Umbilical cord (tissue), 2 donors: ENCODE results near the gene OR2B6. TPM values are rescaled to one million over a fixed set of nuclear protein-coding genes. Genes with fewer than 3 reads are reported as not detected.
A peak's percentile ranks its signal among the peaks of the same experiment; 100 is the strongest.

Source experiments
- DNase-seq: peaks from one replicate; pipeline ENCODE4 v3.0.0-alpha.2; 2015; ENCODE audit warnings: low spot score
- total RNA-seq: library from RNA; depleted of rRNA; stranded (reverse); fragments of >200 nt; gene quantifications from one replicate; pipeline ENCODE4 v1.2.3, GENCODE V29; 2014; ENCODE audit warnings: low replicate concordance; ENCODE audit not compliant: insufficient read depth

Gene OR2B6
- total RNA-seq, 1 donor from 2014 or later, result not detected

GRCh38 chr6:28000351-28001045 lies 43.5 kb downstream of the OR2B6 start:
- DNase-seq, result no peak

GRCh38 chr6:28001351-28001750 lies 44.3 kb downstream of the OR2B6 start:
- no peak for DNase-seq

GRCh38 chr6:28001751-28002150 lies 44.7 kb downstream of the OR2B6 start:
- DNase-seq, result no peak

- DNase-seq, result no peak
These were observed 45.1 kb downstream of the OR2B6 start for GRCh38 chr6:28002161-28002560.

- no peak for DNase-seq
These were observed 46.0 kb downstream of the OR2B6 start for GRCh38 chr6:28003059-28003458.

- no peak for DNase-seq
These were observed 46.6 kb downstream of the OR2B6 start for GRCh38 chr6:28003661-28004060.

- no peak for DNase-seq
These were observed 47.5 kb downstream of the OR2B6 start for GRCh38 chr6:28004350-28005151.

- DNase-seq, result peak; percentile 60
These were observed 48.3 kb downstream of the OR2B6 start for GRCh38 chr6:28005152-28005890.

- DNase-seq, result no peak
These were observed 48.9 kb downstream of the OR2B6 start for GRCh38 chr6:28005975-28006374.

Other genes with a start within 250 kb of the OR2B6 start
- gene OR2B2, start 44.8 kb upstream of the OR2B6 start, total RNA-seq, result not detected
- 0.96 TPM for gene ZNF165, start 123.3 kb downstream of the OR2B6 start, total RNA-seq
- gene ZSCAN16, start 167.4 kb downstream of the OR2B6 start, total RNA-seq, result 2.4 TPM
- 19.5 TPM for gene ZKSCAN8, start 184.6 kb downstream of the OR2B6 start, total RNA-seq